Retinal pigment epithelial cell (primary cell): ENCODE data around the gene ZNF221.

Experiments used
- DNase-seq: peaks from one replicate; pipeline ENCODE4 v3.0.0-alpha.2; 2010; ENCODE audit warnings: low read depth
- H3K4me3 ChIP-seq: 2 replicates; pipeline ENCODE4 v1.5.1; 2011; ENCODE audit warnings: mild to moderate bottlenecking, low read length, control low read depth, moderate library complexity
- TF ChIP-seq, protein P1 (sequence below): conservative IDR thresholded peaks from 2 replicates; pipeline ENCODE4 v1.5.1; 2011; ENCODE audit warnings: low read depth, low read length, control low read depth, inconsistent platforms

ZNF221 gene

GRCh38 chr19:43910884-43911283, 40.1 kb upstream of the ZNF221 start:
- TF ChIP-seq, protein P1, sequence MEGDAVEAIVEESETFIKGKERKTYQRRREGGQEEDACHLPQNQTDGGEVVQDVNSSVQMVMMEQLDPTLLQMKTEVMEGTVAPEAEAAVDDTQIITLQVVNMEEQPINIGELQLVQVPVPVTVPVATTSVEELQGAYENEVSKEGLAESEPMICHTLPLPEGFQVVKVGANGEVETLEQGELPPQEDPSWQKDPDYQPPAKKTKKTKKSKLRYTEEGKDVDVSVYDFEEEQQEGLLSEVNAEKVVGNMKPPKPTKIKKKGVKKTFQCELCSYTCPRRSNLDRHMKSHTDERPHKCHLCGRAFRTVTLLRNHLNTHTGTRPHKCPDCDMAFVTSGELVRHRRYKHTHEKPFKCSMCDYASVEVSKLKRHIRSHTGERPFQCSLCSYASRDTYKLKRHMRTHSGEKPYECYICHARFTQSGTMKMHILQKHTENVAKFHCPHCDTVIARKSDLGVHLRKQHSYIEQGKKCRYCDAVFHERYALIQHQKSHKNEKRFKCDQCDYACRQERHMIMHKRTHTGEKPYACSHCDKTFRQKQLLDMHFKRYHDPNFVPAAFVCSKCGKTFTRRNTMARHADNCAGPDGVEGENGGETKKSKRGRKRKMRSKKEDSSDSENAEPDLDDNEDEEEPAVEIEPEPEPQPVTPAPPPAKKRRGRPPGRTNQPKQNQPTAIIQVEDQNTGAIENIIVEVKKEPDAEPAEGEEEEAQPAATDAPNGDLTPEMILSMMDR = no peak
- DNase-seq = no peak

DNA sequence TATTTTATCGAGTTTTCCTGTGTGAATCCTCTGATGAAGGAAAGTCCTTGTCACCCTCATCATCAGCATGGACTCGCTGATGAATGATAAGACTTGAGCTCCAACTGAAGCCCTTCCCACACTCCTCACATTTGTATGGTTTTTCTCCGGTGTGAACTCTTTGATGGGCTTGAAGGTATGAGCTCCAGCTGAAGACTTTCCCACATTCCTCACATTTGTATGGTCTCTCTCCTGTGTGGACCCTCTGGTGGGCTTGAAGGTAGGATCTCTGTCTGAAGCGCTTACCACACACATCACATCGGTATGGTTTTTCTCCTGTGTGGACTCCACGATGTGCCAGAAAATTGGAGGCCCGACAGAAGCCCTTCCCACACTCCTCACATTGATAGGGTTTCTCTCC, 37.6 kb upstream of the ZNF221 start:
- no peak for DNase-seq
- H3K4me3 ChIP-seq = no peak overlapping the region
- TF ChIP-seq, protein P1 = no peak

More at GRCh38 chr19:43910884-43911283, 40.1 kb upstream of the ZNF221 start:
- no peak overlapping the region for H3K4me3 ChIP-seq

- no peak overlapping the region for H3K4me3 ChIP-seq
- DNase-seq = no peak
- TF ChIP-seq, protein P1 = no peak
Observed at GRCh38 chr19:43914051-43914450, 37.0 kb upstream of the ZNF221 start.

- TF ChIP-seq, protein P1 = no peak
- DNase-seq = no peak
- no peak overlapping the region for H3K4me3 ChIP-seq
Observed at GRCh38 chr19:43923875-43924274, 27.2 kb upstream of the ZNF221 start.

GRCh38 chr19:43928820-43929219, 22.2 kb upstream of the ZNF221 start:
- TF ChIP-seq, protein P1 = no peak

GRCh38 chr19:43934055-43934984, 16.7 kb upstream of the ZNF221 start:
- DNase-seq = no peak
- TF ChIP-seq, protein P1 = peak; percentile 11
- peak overlapping the region; percentile 91 for H3K4me3 ChIP-seq

More at GRCh38 chr19:43928820-43929219, 22.2 kb upstream of the ZNF221 start:
- H3K4me3 ChIP-seq = no peak overlapping the region
- no peak for DNase-seq

DNA sequence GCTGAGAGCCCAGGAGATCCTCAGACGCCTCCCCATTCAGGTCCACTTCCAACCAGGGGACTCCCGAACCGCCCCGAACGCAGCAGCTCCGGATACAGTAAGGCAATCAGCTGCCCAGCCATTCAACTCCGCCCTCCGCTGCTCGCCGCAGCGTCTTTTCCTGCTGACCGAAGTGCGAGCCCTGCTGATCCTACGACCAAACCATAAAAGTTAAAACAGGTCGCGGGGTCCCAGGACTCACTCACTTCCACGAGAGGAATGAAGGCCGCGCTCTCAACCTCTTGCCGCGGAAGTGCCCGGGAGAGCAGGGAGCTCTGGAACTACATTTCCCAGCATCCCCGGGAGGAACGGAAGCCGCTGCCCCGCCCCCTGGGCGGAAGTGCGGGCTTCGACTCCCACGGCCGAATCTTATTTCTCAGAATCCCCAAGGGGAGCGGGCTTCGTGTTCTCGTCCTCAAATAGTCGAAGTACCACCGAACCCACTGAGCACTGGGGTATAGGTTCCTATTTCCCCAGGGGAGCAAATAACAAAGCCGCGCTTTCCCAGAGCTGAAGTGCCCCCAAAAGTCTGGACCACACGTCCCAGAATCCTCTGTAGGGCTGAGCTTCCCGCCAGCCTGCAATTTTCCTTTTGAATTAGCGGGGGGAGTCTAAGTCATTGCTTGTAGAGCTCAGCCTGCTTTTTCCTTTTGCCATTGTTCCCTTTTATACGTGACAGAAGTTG, 15.9 kb upstream of the ZNF221 start, which contains the start of gene ZNF45:
Gene ZNF45, minus strand, starts transcription at position 298 of the 724 bp plus-strand sequence. CDS start 13,097 bp downstream, outside the sequence.
- DNase-seq = peak; percentile 64
- peak within 1 kb of the TSS; percentile 91 for H3K4me3 ChIP-seq
- TF ChIP-seq, protein P1 = no peak
